EL (cell line): Measurements from ENCODE around the gene PFKFB2.
"Not testable (repeated sequence)": the region's sequence is repeated elsewhere in the genome, so short reads cannot be mapped to it uniquely, and the experiment has no call there.

ENCODE experiments used
- DNase-seq: peaks from one replicate; pipeline ENCODE4 v3.0.0-alpha.2; 2016

The PFKFB2 gene

GRCh38 chr1:207041397-207041796 is 11.7 kb upstream of the PFKFB2 start:
- not testable (repeated sequence) for DNase-seq

GRCh38 chr1:207045453-207045852 is 7.6 kb upstream of the PFKFB2 start:
- no peak for DNase-seq

- no peak for DNase-seq
Measured at GRCh38 chr1:207047505-207047904, 5.6 kb upstream of the PFKFB2 start.

GRCh38 chr1:207048041-207048440 is 5.0 kb upstream of the PFKFB2 start:
- no peak for DNase-seq

DNA sequence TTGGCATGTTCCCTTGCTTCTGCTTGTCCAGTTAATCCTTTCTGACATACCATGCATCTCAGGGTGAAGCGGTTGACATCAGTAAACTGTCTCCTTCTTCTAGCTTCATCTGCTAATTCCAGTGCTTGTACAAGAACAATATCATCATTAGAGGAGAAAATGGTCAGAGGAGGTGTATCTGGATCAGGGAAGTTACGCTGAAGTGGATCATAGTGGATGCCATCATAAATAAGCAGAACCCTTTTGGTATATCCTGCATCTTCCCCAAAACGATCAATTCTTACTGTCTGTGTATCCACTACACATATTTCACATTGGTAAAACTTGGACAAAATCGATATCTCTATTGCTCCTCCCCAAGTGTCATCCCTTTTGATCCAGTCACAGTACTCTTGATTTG is 4.0 kb upstream of the PFKFB2 start:
- no peak for DNase-seq

- DNase-seq, result no peak
Measured at GRCh38 chr1:207049514-207049913, 3.6 kb upstream of the PFKFB2 start.

DNA sequence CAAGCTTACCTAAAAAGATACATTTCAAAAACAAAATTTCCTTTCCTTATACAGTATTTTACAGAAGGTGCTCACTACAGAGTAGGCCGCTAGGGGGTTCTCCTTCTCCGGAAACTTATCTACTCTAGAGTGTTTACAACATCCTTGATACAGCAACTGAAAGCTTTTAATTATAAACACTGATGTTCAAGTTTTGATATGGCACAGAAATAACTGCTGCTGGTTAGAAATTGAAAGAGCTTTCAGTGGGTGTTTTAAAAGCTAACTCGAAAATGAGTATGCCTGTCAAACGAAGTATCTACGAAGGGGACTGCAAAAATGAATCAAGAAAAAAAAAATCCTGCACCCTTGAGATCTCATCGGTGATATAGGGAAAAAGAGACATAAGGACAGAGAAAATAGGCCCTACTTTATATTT is 3.1 kb upstream of the PFKFB2 start:
- peak; percentile 55 for DNase-seq

DNA sequence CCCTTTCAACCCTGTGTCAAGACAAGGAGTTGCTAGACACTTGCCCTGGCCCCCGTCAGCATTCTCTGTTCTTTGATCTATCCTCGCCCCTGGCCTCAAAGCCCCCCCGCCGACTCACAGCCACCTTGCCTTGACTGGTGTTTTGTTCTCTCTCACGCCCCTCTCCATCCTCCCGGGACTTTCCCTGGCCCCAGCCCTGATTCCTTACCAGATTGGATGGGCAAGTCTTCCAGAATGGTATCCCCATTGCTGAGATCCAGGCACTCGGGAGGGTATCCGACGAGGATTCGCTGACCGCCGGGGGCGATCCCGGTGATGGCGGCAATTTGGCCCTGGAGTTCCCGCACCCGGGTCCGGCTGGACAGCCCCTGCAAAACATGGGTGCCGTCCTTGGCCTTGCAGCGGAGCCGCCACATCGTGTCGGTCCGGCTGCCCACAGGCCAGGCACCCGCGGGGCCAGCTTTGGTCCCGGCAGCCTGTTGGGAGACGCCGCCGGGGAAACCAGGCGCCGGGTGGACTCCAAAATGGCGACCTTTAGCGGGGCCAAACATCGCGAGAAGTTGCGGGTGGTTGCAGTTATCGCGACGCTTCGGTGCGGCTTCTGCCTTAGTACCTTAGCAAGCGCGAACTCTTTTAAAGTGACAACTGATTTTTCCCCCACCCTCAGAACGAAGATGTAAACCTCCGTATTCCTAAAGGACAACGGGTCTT is 2.4 kb upstream of the PFKFB2 start:
- DNase-seq, result peak; percentile 90

GRCh38 chr1:207051191-207051943 is 1.7 kb upstream of the PFKFB2 start, which contains the start of gene YOD1:
Gene YOD1 (minus strand): TSS chr1:207051208. CDS start chr1:207051030, 178 bp downstream.
- DNase-seq, result peak; percentile 70

- no peak for DNase-seq
Measured at GRCh38 chr1:207054491-207054890, 1.4 kb downstream of the PFKFB2 start.

DNA sequence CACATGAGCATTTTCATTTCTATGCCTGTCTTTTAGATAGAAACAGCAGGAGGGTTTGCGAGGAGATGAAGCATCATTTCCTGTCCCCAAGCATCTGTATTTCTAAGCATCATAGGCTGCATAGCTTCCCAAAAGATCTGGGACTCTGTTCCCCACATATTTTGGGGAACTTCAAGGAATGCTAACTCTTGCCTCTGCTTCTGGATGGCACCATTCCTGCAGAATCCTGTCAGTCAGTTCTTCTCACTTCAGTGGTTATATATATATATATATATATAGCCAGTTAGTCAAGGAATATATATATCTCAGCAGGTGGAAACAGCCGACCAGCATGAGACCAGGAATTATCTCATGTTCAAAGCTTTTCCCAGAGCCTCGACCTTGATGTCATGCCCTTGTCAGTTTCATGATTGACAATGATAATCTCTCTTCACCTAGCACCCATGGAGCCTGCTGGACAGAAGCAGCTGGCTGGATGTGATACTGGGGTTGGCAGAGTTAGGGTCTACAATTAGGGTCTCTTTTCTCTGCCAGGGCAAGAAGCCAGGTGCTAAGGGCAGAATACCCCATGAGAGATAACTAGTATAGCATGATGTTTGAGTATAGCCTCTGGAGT is 2.4 kb downstream of the PFKFB2 start:
- DNase-seq, result no peak

DNA sequence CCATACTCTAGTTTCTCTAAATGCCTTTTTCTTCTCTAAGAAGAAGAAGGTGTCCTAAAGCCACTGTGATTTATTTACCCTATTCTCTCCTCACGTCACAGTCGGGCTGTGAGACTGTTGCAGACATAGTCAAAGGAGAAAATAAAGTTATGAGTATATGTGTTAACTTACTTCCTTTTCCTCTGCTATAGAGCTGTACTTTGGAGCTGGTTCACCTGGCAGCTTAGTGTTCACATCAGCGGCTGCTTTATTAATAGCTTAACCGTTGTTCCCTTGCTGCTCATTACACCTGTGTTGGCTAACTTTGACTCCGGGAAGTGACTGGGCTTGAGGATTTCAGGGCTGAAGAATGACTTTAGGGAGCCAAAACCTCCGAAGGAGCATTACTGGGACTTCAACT is 3.6 kb downstream of the PFKFB2 start:
- no peak for DNase-seq

DNA sequence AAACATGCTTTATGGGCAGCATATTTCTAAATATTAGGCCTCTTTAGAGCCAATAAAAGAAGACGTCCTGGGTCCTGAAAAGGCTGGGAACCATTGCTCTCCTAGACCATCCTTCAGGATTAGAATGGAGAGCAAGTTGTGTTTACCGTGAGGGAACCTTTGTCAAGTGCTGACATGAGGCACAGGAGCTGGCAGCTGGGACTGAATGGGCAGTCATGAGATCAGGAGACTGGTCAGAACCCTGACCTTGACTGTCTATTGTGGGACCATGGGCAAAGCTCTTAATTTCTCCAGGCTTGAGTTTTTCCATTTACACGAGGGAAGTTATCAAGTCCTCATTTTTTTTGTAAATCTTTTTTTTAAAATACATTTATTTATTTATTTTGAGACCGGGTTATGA is 5.2 kb downstream of the PFKFB2 start:
- no peak for DNase-seq

DNA sequence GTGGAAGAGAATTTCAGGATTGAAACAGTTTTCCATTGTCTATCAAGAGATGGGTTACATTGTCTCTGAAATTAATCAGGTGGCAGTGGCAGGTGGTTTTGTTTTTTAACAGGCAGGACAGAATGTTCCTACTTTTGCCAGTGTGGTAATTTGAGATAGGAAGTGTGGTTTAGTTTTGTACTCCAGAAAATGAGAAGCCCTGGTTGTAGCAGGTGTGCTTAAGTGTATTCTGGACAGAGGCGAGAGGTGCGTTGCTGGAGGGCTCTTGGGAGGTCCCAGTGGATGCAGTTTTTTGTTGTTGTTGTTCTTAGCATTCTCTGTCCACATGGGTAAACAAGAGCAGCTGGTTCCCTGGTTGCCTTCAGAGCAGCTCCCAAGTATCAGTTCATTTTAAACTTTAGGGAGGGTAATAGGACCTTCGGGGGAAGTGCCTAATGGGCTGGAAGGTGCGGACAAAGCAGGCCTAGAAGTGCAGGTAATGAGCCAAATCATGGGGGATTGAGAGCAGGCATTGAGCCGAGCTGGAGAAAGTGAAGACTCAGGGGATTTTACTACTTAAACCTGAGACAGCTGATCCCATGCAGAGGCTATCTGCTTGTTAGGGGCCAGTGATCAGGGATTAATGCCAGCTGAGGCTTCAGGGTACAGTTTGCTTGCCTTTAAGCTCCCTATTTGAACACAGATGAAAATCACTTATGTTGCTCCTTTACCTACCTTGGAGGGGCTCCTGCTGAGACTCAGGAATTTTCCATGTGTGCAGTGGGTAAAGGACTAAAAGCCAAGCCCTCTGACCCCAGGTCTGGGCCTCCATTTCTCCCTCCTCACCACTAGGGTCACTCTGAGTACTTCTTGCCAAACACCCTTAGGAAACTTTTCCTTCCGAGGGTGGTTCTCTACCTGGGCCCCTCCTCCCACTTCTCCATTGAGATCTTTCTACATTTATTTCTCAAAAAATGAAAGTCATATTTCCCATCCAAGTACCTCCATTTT is 6.1 kb downstream of the PFKFB2 start:
- no peak for DNase-seq

- DNase-seq, result no peak
Measured at GRCh38 chr1:207059881-207060280, 6.8 kb downstream of the PFKFB2 start.

DNA sequence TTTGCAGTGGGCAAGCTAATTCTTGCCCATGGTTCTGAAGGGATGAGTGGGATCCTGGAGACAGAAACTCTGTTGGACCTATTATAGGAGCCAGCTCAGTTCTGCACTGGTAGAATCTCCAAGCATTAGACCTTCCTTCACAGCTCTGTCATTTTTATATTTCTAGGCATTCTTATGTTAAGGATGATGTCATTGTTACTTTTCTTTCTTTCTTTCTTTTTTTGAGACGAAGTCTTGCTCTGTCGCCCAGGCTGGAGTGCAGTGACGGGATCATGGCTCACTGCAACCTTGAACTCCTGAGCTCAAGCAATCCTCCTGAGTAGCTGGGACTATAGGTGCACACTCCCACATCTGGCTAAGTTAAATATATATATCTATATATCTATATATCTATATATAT is 7.5 kb downstream of the PFKFB2 start:
- no peak for DNase-seq

DNA sequence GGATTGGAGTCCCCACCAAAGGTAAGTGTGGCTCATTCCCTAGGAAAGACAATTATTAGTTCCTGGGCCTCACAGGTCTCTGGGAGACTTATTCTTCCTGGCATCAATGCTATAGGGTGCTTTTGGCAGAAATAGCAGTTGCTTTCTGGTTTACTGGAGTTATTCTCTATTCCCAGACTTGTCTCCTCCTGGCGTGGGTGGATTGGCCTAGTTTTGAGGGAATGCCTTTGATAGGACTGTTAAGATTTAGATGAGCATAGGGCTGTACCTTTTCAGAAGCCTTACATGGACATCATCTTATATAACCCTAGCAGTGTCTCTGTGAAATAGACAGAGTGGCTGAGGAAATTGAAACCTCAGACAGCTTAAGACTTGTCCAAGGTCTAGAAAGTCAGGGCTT is 9.0 kb downstream of the PFKFB2 start:
- DNase-seq, result no peak

DNA sequence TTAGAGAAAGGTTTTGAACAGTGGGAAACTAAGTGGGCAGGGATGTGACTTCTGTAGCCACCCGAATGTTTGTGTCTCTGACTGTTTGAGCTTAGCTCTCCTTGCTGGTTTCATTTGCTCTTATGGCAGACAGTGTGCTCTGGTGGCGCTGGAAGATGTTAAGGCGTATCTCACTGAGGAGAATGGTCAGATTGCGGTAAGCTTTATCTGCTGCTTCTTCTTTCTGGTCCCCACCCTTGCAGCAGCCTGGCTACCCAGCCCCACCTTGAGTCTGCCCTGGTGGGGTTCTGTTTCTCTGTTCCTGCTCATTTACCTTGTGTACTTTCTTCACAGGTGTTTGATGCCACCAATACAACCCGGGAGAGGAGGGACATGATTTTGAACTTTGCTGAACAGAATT is 9.9 kb downstream of the PFKFB2 start:
- DNase-seq, result no peak

GRCh38 chr1:207064561-207064960 is 11.5 kb downstream of the PFKFB2 start:
- no peak for DNase-seq

DNA sequence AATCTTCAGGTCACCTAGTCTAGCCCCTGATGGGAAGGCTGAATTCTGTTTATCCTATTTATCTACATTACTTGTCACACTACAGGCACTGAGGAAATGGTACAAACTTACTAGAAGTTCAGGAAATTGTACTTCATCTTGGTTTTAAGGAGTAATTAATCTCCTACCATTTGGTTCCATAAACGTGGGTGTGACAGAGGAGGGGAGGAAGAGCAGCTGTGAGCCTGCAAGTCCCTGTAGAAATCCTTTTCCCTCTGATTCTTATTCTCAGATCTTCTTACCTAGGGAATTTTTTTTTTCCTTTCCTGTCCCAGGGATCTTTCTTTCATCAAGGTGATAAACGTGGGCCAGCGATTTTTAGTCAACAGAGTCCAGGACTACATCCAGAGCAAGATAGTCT is 14.1 kb downstream of the PFKFB2 start:
- DNase-seq, result no peak

DNA sequence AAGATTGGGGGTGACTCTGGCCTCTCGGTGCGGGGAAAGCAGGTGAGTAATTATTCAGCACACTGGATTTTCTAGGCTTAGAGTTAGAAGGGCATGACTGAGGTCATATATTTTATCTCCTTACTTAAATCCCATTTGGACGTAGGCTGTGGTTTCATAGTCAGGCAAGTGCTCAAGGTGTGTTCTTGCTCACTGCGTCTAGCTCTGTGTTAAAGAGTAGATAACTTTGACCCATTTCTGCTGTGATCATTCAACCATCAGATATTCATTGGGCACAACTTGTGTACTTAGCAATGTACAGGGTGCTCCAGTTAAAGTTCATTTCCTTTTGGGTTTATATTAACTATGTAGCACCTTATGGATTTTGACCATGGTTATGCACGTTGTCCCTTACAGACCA is 14.6 kb downstream of the PFKFB2 start:
- DNase-seq, result no peak

DNA sequence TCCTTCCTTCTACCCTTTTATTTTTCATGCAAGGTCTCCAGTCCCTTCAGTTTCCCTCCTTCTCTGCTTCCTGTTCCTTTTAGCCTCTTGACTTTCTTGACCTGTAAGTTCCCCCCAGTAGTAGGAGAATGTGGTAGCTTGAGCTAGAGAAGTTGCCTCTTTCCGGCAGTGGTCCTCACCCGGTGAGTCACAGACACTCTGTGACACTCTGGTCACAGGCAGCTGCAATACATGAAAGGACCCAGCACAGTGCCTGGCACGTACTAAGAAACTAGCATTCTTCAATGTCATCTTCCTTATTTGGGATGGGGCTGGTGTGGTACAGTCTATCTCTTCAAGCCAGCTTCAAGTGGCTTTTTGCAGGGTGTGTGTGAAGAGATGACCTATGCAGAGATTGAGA is 16.0 kb downstream of the PFKFB2 start:
- no peak for DNase-seq
